ENCODE results near the gene LARP4B.

The LARP4B gene

DNA sequence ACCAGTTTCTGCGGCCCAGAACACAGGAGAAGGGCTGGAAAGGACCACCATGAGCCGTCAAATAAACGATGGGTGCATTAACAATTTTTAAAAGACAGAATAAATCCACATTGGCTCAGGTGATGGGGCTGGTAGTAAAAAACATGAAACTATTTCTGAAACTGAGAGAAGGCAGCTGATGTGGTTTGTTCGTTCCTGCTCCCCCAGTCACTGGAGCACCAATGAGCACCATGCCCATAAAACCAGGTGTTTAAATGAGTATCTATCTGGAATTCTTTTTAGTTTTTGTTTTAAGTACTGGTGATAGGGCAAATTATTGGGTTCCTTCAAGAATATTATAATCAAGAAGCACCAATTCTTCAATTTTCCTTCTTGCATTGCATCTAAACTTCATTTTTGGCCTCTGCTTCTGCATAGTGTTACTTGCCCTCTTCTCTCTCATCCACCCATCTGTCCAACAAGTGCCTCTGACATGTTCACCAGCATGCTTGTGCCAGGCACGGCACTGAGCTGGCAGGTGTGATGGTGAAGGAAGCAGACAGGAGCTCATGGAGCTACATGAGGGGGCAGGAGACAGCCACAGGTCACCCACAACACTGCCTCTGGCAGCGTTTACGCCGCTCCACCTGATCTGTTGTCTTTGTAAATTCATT, 65.5 kb downstream of the LARP4B start:
- no peak for DNase-seq

GRCh38 chr10:865257-865656, 66.2 kb downstream of the LARP4B start:
- DNase-seq, result no peak

- no peak for DNase-seq
These were observed 71.0 kb downstream of the LARP4B start for GRCh38 chr10:860519-860918.

GRCh38 chr10:856416-857157, 74.9 kb downstream of the LARP4B start:
- peak; percentile 13 for DNase-seq

DNA sequence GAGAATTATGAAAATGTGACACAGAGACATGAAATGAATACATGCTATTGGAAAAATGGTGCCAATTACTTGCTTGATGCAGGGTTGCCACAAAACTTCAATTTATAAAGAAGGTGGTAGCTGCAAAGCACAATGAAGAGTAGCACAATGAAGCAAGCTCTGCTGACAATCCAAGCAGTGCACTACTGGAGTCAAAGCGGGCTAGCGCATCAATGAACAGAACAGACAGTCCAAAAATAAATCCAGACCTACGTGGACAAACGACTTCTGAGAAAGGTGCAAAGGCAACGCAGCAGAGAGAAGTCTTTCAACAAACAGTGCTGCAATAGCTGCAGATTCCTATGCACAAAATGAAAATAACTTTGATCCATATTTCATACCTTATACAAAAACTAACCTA, 75.8 kb downstream of the LARP4B start:
- no peak for DNase-seq

- no peak for DNase-seq
These were observed 76.4 kb downstream of the LARP4B start for GRCh38 chr10:855079-855478.

GRCh38 chr10:853017-853416, 78.5 kb downstream of the LARP4B start:
- no peak for DNase-seq

DNA sequence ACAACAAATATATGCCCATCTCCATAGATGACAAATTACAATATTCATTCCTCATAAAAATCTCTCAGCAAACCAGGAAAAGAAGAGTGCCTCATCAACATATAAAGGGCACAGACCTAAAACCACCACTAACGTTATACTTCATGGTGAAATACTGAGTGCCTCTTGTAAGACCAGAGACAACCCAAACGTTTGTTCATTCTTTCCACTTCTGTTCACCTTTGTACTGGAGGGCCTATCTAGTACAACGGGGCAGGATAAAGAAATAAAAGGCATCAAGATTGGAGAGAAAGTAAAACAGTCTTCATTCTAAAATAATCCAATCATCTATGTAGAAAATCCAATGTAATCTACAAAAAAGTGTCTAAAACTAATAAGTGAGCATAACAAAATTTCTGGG, 79.1 kb downstream of the LARP4B start:
- DNase-seq, result no peak

DNA sequence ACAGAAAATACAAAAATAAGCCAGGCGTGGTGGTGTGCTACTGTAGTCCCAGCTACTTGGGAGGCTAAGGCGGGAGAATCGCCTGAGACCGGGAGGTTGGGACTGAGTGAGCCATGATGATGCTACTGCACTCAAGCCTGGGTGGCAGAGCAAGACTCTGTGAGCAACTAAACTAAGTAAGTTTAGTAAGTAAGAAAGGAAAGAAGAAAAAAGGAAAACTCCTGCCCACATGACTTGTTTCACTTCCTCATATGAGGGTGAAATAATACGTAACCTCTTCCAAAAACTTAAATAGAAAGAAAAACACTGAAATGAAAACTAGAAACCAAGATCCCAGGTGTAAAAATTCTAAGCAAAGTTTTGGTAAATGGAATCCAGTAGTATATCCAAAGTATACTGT, 79.6 kb downstream of the LARP4B start:
- DNase-seq, result no peak

- DNase-seq, result no peak
These were observed 81.4 kb downstream of the LARP4B start for GRCh38 chr10:850093-850492.

DNA sequence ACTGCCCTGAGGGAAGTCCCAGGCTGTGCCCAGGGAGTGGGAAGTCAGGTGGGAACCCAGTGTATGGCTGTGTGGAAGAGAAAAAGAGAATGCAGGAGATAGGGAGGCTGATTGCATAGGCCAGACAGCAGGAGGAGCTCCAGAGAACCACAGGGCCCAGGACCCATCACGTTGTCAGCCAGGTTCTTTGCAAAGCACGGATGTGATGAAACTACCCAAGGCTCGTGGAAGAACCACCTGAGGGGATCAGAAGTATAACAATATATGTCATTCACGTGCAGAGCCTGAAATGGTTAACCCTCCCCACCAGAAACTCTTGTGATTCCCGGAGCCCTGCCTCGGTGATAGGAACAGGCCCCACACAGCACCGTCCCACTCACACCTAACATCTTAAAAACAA, 83.6 kb downstream of the LARP4B start:
- no peak for DNase-seq

GRCh38 chr10:846126-846685, 85.3 kb downstream of the LARP4B start:
- DNase-seq, result no peak

GRCh38 chr10:845526-845925, 86.0 kb downstream of the LARP4B start:
- DNase-seq, result no peak

- DNase-seq, result peak; percentile 65
These were observed 87.0 kb downstream of the LARP4B start for GRCh38 chr10:844552-844951.

GRCh38 chr10:843703-844102, 87.8 kb downstream of the LARP4B start:
- DNase-seq, result peak; percentile 29

GRCh38 chr10:842795-843194, 88.7 kb downstream of the LARP4B start:
- DNase-seq, result no peak

GRCh38 chr10:841535-841934, 90.0 kb downstream of the LARP4B start:
- DNase-seq, result no peak

DNA sequence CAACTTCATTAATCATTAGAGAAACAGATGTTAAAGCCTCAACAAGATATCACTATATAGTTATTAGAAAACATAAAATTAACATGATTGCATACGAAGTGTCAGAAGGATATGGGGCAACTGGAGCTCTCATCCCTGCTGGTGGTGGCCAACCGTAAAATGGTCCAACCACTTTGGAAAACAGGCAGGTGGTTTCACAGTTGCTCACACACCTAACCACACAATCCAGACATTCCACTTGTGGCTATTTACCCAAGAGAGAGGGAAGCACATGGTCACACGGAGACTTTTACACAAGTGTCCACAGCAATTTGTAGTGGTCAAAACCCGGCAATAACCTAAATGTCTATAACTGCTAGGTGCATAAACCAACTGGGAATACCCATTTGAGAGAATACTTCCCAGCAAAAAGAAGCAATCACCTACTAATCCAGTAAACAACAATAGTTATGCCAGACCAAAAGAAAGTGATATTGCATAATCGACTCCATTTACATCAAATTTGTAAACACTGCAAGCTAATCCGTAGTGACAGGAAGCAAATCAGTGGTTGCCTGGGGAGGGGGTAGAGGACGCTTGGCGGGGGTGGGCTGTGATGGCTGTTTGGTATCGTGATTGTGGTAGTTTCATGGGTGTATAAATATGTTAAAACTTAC, 91.8 kb downstream of the LARP4B start:
- DNase-seq, result no peak

GRCh38 chr10:836782-837181, 94.7 kb downstream of the LARP4B start:
- no peak for DNase-seq

DNA sequence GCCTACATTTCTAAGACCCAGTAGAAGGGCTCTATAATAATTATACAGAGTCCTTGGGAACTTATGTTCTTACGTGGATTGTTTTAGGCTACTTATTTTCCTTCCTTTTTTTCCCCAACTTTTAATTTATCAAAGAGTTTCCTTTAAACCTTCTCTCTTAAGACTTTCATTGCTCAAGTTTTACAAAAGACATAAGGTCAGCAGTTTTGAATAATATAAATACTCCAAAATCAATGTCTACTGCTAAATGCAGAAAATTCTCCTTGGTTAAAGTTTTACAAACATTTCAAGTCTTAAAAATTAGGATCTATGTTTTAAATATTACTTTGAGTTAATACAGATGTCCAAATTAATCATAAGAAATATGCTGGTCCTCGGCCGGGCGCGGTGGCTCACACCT, 97.0 kb downstream of the LARP4B start:
- no peak for DNase-seq

- DNase-seq, result no peak
These were observed 102.3 kb downstream of the LARP4B start for GRCh38 chr10:829241-829640.

DNA sequence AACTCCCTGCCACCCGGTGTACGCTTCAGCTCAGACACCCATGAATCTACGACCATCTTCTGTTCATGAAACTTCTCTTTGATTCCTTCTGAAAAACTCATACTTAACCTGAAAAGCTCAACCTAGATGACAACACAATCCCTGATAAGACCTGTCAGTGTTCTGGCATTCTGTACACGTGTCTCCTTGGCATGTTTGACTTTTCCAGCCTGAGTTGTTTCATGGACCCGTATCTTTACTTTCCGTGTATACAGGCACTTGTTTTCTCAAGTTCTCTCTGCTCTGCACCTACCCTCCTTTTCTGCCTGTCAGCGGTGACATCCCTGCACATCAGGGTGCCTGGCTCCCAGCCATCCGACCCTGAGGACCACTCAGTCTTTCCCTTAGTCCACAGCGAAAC, 103.3 kb downstream of the LARP4B start:
- DNase-seq, result no peak

DNA sequence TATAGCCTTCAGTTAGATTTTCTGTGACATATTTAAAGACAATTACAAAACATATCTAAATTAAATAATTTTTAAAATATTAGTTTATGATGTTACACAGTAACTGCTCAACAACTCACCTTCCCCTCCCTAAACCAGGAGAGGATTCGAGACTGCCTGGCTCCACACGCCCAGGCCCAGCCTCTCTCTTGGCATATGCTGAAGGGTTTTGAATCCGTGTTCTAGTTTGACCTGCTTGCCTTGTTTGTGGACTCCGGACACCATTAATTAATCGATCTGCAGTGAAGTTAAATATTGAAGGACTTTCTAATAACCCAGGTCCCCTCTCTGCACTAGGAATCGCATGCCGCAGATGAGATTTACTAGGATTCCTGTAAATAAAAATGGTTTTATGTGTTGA, 106.6 kb downstream of the LARP4B start:
- no peak for DNase-seq

DNA sequence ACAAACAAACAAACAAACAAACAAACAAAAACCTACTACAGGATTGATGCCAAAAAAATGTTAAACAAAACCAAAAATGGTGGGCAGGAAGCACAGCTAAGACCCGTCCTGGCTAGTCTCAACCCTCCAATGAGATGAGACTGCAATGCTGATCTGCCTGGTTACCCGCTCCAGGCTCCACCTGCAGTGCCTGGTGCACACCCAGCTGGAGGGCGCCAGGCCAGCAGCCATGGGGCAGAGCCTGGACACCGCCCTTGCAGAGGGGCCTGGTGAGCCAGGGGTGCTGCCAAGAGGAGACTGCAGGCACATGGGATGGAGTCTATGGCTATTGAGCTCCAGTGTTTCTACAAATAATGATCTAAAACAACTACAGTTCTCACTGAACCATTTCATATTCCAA, 107.0 kb downstream of the LARP4B start:
- DNase-seq, result no peak
